Neuronal stem cell (in vitro differentiated cells): ENCODE measurements around the gene IRAK2.
"Not testable (repeated sequence)": the region's sequence is repeated elsewhere in the genome, so short reads cannot be mapped to it uniquely, and the experiment has no call there.

ENCODE experiments used
- DNase-seq: peaks from one replicate; pipeline ENCODE4 v3.0.0-alpha.2; 2013; ENCODE audit warnings: low spot score
- H2AFZ ChIP-seq: one replicate; pipeline ENCODE4 v1.6.1; 2013; ENCODE audit warnings: mild to moderate bottlenecking, low read length, inconsistent platforms
- H2AK5ac ChIP-seq: 2 replicates; pipeline ENCODE4 v1.6.1; 2013; ENCODE audit warnings: low read depth, mild to moderate bottlenecking, inconsistent platforms, low read length, moderate library complexity, mixed read lengths
- H2BK120ac ChIP-seq: 2 replicates; pipeline ENCODE4 v1.6.1; 2013; ENCODE audit warnings: low read depth, mild to moderate bottlenecking, inconsistent platforms, low read length, moderate library complexity, mixed read lengths
- H2BK12ac ChIP-seq: one replicate; pipeline ENCODE4 v1.6.1; 2013; ENCODE audit warnings: low read length, inconsistent platforms
- H2BK15ac ChIP-seq: 2 replicates; pipeline ENCODE4 v1.6.1; 2013; ENCODE audit warnings: mild to moderate bottlenecking, low read length, inconsistent platforms, mixed read lengths
- H2BK5ac ChIP-seq: one replicate; pipeline ENCODE4 v1.6.1; 2013; ENCODE audit warnings: inconsistent platforms, mild to moderate bottlenecking, low read length, moderate library complexity
- H3K14ac ChIP-seq: one replicate; pipeline ENCODE4 v1.6.1; 2013; ENCODE audit warnings: low read length, inconsistent platforms
- H3K18ac ChIP-seq: 2 replicates; pipeline ENCODE4 v1.6.1; 2013; ENCODE audit warnings: low read length, inconsistent platforms
- H3K23ac ChIP-seq: 2 replicates; pipeline ENCODE4 v1.6.1; 2013; ENCODE audit warnings: low read depth, mild to moderate bottlenecking, mixed read lengths, low read length, inconsistent platforms; ENCODE audit not compliant: poor library complexity
- H3K27ac ChIP-seq: replicated peaks from 3 replicates; pipeline ENCODE4 v1.5.1; 2013; ENCODE audit warnings: low read length, inconsistent platforms
- H3K27me3 ChIP-seq, 3 experiments: 2 replicates each; pipeline ENCODE4 v1.6.1; 2013; ENCODE audit warnings: low read length in 3 of 3, mild to moderate bottlenecking in 2 of 3, inconsistent platforms in 1 of 3, low read depth in 1 of 3, mixed read lengths in 1 of 3, moderate library complexity in 1 of 3; ENCODE audit not compliant: control insufficient read depth in 3 of 3, insufficient read depth in 3 of 3
- H3K36me3 ChIP-seq, 2 donors: replicated peaks in 1 of 2; 2 replicates each; pipeline ENCODE4 v1.6.1; 2013; ENCODE audit warnings: low read length in 2 of 2; ENCODE audit not compliant: control insufficient read depth in 2 of 2, insufficient read depth in 2 of 2
- H3K4ac ChIP-seq: 2 replicates; pipeline ENCODE4 v1.6.1; 2013; ENCODE audit warnings: inconsistent platforms, mild to moderate bottlenecking, low read length, moderate library complexity
- H3K4me1 ChIP-seq, 2 donors: 1 replicate in 1 of 2; 2 replicates in 1 of 2; pipeline ENCODE4 v1.6.1; 2013; ENCODE audit warnings: low read length in 2 of 2, low read depth in 1 of 2; ENCODE audit not compliant: control insufficient read depth in 2 of 2, insufficient read depth in 1 of 2
- H3K4me2 ChIP-seq: one replicate; pipeline ENCODE4 v1.6.1; 2013; ENCODE audit warnings: mild to moderate bottlenecking, low read length, inconsistent platforms; ENCODE audit not compliant: insufficient read depth, poor library complexity, severe bottlenecking
- H3K4me3 ChIP-seq, 2 donors: 2 replicates each; pipeline ENCODE4 v1.5.1; 2013; ENCODE audit warnings: low read length in 2 of 2, mild to moderate bottlenecking in 2 of 2, inconsistent platforms in 1 of 2, moderate library complexity in 1 of 2
- H3K79me1 ChIP-seq: one replicate; pipeline ENCODE4 v1.6.1; 2013; ENCODE audit warnings: low read depth, mild to moderate bottlenecking, inconsistent platforms, low read length, moderate library complexity
- H3K9ac ChIP-seq: one replicate; pipeline ENCODE4 v1.6.1; 2013; ENCODE audit warnings: mild to moderate bottlenecking, low read depth, low read length, inconsistent platforms; ENCODE audit not compliant: poor library complexity
- H3K9me3 ChIP-seq, 2 donors: replicated peaks in 1 of 2; 2 replicates each; pipeline versions ENCODE3 to v1.6.1; 2013; ENCODE audit warnings: low read length in 2 of 2, mild to moderate bottlenecking in 2 of 2, inconsistent platforms in 1 of 2, low read depth in 1 of 2, mixed read lengths in 1 of 2, moderate library complexity in 1 of 2; ENCODE audit not compliant: control insufficient read depth in 2 of 2, insufficient read depth in 1 of 2
- H4K8ac ChIP-seq: one replicate; pipeline ENCODE4 v1.6.1; 2013; ENCODE audit warnings: low read depth, mild to moderate bottlenecking, inconsistent platforms, low read length, moderate library complexity
- H4K91ac ChIP-seq: one replicate; pipeline ENCODE4 v1.6.1; 2013; ENCODE audit warnings: low read length, low read depth, mild to moderate bottlenecking, inconsistent platforms; ENCODE audit not compliant: poor library complexity
- WGBS, 2 donors: extraction: QIAGEN DNeasy Blood & Tissue Kit; methylation state at CpG; one replicate each; pipeline ENCODE4 v1.1.7; 2013; ENCODE audit warnings: missing lambda C conversion rate in 2 of 2, mixed read lengths in 1 of 2; ENCODE audit not compliant: insufficient read length in 2 of 2, insufficient replicate concordance in 1 of 2; ENCODE audit errors: extremely low coverage in 2 of 2; 5-methylcytosine and 5-hydroxymethylcytosine counted together

IRAK2 gene

DNA sequence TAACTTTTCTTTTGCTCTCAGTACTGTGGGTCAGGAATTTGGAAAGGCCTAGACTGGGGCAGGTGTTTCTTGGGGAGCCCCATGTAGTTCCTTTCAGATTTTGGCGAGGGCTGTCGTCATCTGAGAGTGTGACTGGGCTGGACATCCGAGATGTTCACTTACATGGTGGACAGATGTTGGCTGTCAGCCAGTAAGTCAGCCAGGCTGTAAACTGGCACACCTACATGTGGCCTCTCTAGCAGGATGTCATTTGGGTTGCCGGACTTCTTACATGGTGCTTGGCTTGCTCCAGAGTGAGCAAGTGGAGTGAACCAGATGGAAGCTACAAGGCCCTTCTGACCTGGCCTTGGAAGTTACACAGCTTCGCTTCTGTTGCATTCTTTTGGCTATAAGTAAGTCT is 104.2 kb downstream of the IRAK2 start:
- Histone ChIP-seq H3K9me3 (no peaks in the 10 kb centered on the region), H3K27me3 (no peaks in the 10 kb centered on the region), H3K79me1 (peaks cover 3% of the 10 kb centered on the region), H3K4me3 (no peak overlapping the region), H2AFZ (no peak overlapping the region), H3K18ac (no peak overlapping the region), H3K4me1 (peaks cover 2 to 4% of the 10 kb centered on the region in 2 donors), H3K9ac (no peak overlapping the region), H2BK120ac (no peak overlapping the region), H3K14ac (no peak overlapping the region), H3K4me2 (no peak overlapping the region), H4K91ac (no peak overlapping the region), H3K36me3 (peaks cover 13 to 84% of the 10 kb centered on the region in 2 donors), H2AK5ac (no peak overlapping the region), H2BK15ac (no peak overlapping the region), H3K27ac (no peak overlapping the region), H3K23ac (no peak overlapping the region), H2BK12ac (no peak overlapping the region), H4K8ac (no peak overlapping the region), H2BK5ac (no peak overlapping the region), H3K4ac (no peak overlapping the region)
- no CpG with 5 or more reads among the region's 5 CpGs for WGBS, 2 donors
- DNase-seq: no peak

DNA sequence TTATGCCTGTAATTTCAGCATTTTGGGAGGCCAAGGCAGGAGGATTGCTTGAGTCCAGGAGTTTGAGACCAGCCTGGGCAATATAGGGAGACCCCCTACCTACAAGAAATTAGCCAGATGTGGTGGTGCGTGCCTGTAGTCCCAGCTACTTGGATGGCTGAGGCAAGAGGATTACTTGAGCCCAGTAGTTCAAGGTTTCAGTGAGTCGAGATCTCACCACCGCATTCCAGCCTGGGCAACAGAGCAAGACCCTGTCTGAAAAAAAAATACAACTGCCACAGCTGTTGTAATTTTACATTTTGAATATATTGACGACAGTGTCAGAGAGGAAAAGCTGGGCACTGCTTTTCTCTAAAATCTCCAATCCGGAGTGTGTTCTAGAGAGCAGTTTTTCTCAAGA is 104.7 kb downstream of the IRAK2 start:
- no CpG with 5 or more reads among the region's 5 CpGs for WGBS, 2 donors
- Histone ChIP-seq H3K9me3 (no peaks in the 10 kb centered on the region), H3K36me3 (peaks cover 13 to 79% of the 10 kb centered on the region in 2 donors), H2BK15ac (no peak overlapping the region), H3K4me1 (peaks cover 0 to 6% of the 10 kb centered on the region in 2 donors), H2BK12ac (no peak overlapping the region), H2BK120ac (no peak overlapping the region), H3K4ac (no peak overlapping the region), H2BK5ac (no peak overlapping the region), H3K4me3 (no peak overlapping the region), H3K14ac (no peak overlapping the region), H2AK5ac (no peak overlapping the region), H3K27me3 (no peaks in the 10 kb centered on the region), H3K23ac (no peak overlapping the region), H3K4me2 (no peak overlapping the region), H3K18ac (no peak overlapping the region), H2AFZ (no peak overlapping the region), H4K91ac (no peak overlapping the region), H3K79me1 (peaks cover 3% of the 10 kb centered on the region), H4K8ac (no peak overlapping the region), H3K9ac (no peak overlapping the region), H3K27ac (no peak overlapping the region)
- no peak for DNase-seq

DNA sequence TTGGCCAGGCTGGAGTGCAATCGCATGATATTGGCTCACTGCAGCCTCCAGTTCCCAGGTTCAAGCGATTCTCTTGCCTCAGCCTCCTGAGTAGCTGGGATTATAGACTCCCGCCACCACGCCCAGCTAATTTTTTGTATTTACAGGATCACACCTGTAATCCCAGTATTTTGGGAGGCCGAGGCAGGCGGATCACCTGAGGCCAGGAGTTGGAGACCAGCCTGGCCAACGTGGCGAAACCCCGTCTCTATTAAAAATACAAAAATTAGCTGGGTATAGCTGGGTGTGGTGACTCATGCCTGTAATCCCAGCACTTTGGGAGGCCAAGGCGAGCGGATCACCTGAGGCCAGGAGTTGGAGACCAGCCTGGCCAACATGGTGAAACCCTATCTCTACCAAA is 107.8 kb downstream of the IRAK2 start:
- WGBS, 2 donors: no CpG with 5 or more reads among the region's 11 CpGs
- H3K18ac ChIP-seq, H4K91ac ChIP-seq, H3K14ac ChIP-seq, H3K4ac ChIP-seq, H4K8ac ChIP-seq, H3K9me3 ChIP-seq, H2BK120ac ChIP-seq, H2AK5ac ChIP-seq, H3K23ac ChIP-seq, DNase-seq, H3K4me3 ChIP-seq, H3K27ac ChIP-seq, H3K79me1 ChIP-seq, H2BK12ac ChIP-seq, H3K4me1 ChIP-seq, H3K27me3 ChIP-seq, H2BK5ac ChIP-seq, H3K9ac ChIP-seq, H3K4me2 ChIP-seq, H2AFZ ChIP-seq, H2BK15ac ChIP-seq: not testable (repeated sequence)
- peaks cover 18 to 75% of the 10 kb centered on the region in 2 donors for H3K36me3 ChIP-seq

DNA sequence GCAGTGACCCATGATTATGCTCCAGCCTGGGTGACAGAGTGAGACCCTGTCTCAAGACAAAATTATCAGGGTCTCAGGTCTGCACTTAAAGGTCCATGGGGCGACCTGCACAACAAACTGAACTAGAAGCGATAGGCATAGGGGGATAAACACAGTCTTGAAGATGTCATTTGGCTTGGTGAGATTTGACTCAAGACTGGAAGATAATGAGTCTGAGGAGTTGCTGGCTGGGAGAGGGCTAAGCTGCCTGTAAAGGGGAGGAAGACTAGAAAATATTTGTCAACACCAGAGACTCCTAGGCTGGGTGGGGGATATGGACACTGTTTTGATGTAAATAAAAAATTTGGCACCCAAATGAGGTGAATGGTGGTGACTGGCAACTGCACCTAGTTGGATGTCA is 108.3 kb downstream of the IRAK2 start:
- H3K23ac ChIP-seq: no peak overlapping the region
- no peak overlapping the region for H2AK5ac ChIP-seq
- no peak overlapping the region for H4K8ac ChIP-seq
- no peaks in the 10 kb centered on the region for H3K9me3 ChIP-seq
- H2BK120ac ChIP-seq: no peak overlapping the region
- H2BK15ac ChIP-seq: no peak overlapping the region
- no CpG with 5 or more reads among the region's 2 CpGs for WGBS, 2 donors
- peaks cover 0 to 9% of the 10 kb centered on the region in 2 donors for H3K4me1 ChIP-seq
- no peak overlapping the region for H2AFZ ChIP-seq
- H3K14ac ChIP-seq: no peak overlapping the region
- H2BK12ac ChIP-seq: no peak overlapping the region
- no peak overlapping the region for H3K27ac ChIP-seq
- DNase-seq: no peak
- no peak overlapping the region for H3K4me3 ChIP-seq
- H2BK5ac ChIP-seq: no peak overlapping the region
- H3K4me2 ChIP-seq: no peak overlapping the region
- peaks cover 23 to 75% of the 10 kb centered on the region in 2 donors for H3K36me3 ChIP-seq
- H4K91ac ChIP-seq: no peak overlapping the region
- no peak overlapping the region for H3K9ac ChIP-seq
- H3K79me1 ChIP-seq: peaks cover 9% of the 10 kb centered on the region
- H3K27me3 ChIP-seq: no peaks in the 10 kb centered on the region
- no peak overlapping the region for H3K4ac ChIP-seq
- no peak overlapping the region for H3K18ac ChIP-seq
